Measurements from ENCODE around the gene FANCE. TPM values are rescaled to one million over a fixed set of nuclear protein-coding genes. Genes with fewer than 3 reads are reported as not detected.

FANCE gene
- total RNA-seq, 6 donors from 2014 or later, result 6.1 to 13.3 (median 9.3) TPM

DNA sequence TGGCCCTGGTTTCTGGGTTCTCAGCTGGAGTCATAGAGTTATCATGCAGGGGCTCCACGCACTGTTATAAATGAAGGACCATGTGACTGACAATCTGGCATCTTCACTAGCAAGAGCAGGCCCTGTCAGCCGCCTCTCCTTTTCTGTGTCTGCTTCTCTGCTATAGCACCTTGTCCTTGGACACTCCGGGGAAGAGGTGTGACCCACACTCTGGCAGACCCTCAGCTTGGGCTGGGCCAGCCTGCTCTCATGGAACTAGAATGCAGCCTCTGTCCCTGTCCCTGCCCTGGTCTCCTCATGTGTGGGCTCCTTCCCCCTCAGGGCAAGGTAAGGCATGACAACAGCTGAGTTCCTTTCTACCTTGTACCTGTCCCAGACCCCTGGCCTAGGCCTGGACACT, 10.9 kb upstream of the FANCE start:
- no peak overlapping the region for H3K4me3 ChIP-seq
- H3K9me3 ChIP-seq, result no peaks in the 10 kb centered on the region
- ATAC-seq (ENCODE audit: low FRiP score in 2 of 2) (peak in 1 of 2 donors; percentile 8), DNase-seq (no peak)
- TF ChIP-seq POLR2A (IDR thresholded peaks at IDR 0.05) (no peak), EP300 (IDR thresholded peaks at IDR 0.05) (no peak), POLR2AphosphoS5 (IDR thresholded peaks at IDR 0.05) (no peak)
- TF ChIP-seq, protein P1, sequence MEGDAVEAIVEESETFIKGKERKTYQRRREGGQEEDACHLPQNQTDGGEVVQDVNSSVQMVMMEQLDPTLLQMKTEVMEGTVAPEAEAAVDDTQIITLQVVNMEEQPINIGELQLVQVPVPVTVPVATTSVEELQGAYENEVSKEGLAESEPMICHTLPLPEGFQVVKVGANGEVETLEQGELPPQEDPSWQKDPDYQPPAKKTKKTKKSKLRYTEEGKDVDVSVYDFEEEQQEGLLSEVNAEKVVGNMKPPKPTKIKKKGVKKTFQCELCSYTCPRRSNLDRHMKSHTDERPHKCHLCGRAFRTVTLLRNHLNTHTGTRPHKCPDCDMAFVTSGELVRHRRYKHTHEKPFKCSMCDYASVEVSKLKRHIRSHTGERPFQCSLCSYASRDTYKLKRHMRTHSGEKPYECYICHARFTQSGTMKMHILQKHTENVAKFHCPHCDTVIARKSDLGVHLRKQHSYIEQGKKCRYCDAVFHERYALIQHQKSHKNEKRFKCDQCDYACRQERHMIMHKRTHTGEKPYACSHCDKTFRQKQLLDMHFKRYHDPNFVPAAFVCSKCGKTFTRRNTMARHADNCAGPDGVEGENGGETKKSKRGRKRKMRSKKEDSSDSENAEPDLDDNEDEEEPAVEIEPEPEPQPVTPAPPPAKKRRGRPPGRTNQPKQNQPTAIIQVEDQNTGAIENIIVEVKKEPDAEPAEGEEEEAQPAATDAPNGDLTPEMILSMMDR (IDR thresholded peaks at IDR 0.05), result no peak
- 82 to 91% methylated on average over 3 of the region's 3 CpGs for WGBS, 2 donors
- no peaks in the 10 kb centered on the region for H3K4me1 ChIP-seq
- H3K27ac ChIP-seq, result no peak overlapping the region
- H3K27me3 ChIP-seq, result no peaks in the 10 kb centered on the region
- no peaks in the 10 kb centered on the region for H3K36me3 ChIP-seq

DNA sequence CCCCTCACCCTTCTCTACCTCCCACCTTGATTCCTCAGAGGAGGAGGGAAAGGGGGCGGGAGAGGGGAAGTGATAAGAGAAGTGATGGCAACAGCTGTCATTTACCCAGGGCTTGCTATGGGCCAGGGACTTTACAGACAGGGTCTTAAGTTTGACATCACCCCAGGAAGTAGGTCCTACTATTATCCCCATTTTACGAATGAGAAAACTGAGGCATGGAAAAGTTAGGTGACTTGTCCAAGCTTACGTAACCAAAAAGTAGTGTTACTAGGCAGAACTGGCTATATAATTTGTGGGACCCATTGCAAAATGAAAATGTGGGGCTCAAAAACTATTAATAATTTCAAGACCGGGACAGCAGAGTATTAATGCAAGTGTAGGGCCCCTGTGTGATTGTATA, 10.5 kb upstream of the FANCE start:
- no peaks in the 10 kb centered on the region for H3K36me3 ChIP-seq
- 88 to 95% methylated on average over 4 of the region's 4 CpGs for WGBS, 2 donors
- no peak for DNase-seq
- no peaks in the 10 kb centered on the region for H3K27me3 ChIP-seq
- no peak overlapping the region for H3K27ac ChIP-seq
- no peak overlapping the region for H3K4me3 ChIP-seq
- H3K9me3 ChIP-seq, result no peaks in the 10 kb centered on the region
- no peaks in the 10 kb centered on the region for H3K4me1 ChIP-seq
- no peak for ATAC-seq (ENCODE audit: low FRiP score in 2 of 2)
- TF ChIP-seq POLR2A (IDR thresholded peaks at IDR 0.05) (no peak), EP300 (IDR thresholded peaks at IDR 0.05) (no peak)
- TF ChIP-seq, protein P1 (IDR thresholded peaks at IDR 0.05), result no peak

DNA sequence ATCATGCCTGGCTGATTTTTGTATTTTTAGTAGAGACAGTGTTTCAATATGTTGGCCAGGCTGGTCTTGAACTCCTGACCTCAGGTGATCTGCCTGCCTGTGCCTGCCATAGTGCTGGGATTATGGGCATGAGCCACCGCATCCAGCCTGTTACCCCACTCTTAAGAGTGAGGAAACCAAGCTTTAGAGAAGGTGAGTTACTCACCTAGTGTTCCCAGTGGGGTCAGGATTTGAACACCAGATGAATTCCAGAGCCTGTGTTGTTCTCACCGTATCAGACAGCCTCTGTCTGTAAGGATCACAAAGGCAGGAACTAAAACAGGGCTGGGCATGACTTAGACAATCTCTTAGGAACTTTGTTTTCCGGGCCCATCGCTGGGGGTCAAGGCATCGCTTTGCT, 9.4 kb upstream of the FANCE start:
- Histone ChIP-seq H3K4me3 (no peak overlapping the region), H3K36me3 (no peaks in the 10 kb centered on the region), H3K27ac (no peak overlapping the region), H3K9me3 (no peaks in the 10 kb centered on the region), H3K27me3 (no peaks in the 10 kb centered on the region), H3K4me1 (no peaks in the 10 kb centered on the region)
- ATAC-seq (ENCODE audit: low FRiP score in 2 of 2) (no peak), DNase-seq (no peak)
- WGBS, 2 donors, result 80 to 84% methylated on average over 4 to 5 of the region's 5 CpGs
- TF ChIP-seq, protein P1 (IDR thresholded peaks at IDR 0.05), result no peak
- TF ChIP-seq POLR2AphosphoS5 (IDR thresholded peaks at IDR 0.05), result no peak
- no peak for TF ChIP-seq EP300 (IDR thresholded peaks at IDR 0.05)
- no peak for TF ChIP-seq POLR2A (IDR thresholded peaks at IDR 0.05)

DNA sequence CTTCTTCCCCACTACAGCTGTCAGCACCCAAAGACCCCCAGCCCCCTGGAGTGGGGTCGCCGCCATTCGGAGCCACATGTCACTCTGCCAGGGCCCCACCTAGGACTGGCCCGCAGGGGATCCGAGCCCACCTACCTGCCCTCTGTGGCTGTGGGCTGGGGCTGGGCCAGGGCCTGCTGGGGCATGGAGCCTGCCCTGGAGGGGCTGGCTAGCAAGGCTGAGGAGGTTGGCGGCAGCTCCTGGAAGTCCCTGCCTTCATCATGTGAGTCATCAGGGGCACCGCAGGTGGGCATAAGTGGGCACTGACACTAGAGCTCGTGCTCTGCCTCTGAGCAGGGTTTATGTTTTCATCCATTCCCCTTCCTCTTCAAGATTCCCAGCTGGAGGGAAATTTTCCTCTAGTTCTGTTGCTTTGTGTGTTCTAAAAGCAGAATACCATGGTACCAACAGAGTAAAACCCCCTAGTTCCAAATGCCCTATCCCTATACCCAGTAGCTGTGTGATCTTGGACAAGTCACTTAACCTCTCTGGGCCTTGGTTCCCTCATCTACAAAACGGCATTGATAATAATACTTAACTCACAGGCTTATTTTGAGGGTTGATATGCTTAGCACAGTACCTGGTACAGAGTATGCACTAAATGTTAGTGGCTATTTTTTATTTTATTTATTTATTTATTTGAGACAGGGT, 8.7 kb upstream of the FANCE start:
- H3K4me1 ChIP-seq, result no peaks in the 10 kb centered on the region
- no peak for ATAC-seq (ENCODE audit: low FRiP score in 2 of 2)
- no peaks in the 10 kb centered on the region for H3K27me3 ChIP-seq
- H3K36me3 ChIP-seq, result no peaks in the 10 kb centered on the region
- 88 to 92% methylated on average over 4 to 6 of the region's 9 CpGs for WGBS, 2 donors
- no peaks in the 10 kb centered on the region for H3K9me3 ChIP-seq
- TF ChIP-seq POLR2A (IDR thresholded peaks at IDR 0.05) (no peak), POLR2AphosphoS5 (IDR thresholded peaks at IDR 0.05) (no peak), EP300 (IDR thresholded peaks at IDR 0.05) (no peak)
- TF ChIP-seq, protein P1 (IDR thresholded peaks at IDR 0.05), result no peak
- peak in 1 of 2 donors; percentile 66 for DNase-seq
- H3K4me3 ChIP-seq, result no peak overlapping the region
- H3K27ac ChIP-seq, result no peak overlapping the region

DNA sequence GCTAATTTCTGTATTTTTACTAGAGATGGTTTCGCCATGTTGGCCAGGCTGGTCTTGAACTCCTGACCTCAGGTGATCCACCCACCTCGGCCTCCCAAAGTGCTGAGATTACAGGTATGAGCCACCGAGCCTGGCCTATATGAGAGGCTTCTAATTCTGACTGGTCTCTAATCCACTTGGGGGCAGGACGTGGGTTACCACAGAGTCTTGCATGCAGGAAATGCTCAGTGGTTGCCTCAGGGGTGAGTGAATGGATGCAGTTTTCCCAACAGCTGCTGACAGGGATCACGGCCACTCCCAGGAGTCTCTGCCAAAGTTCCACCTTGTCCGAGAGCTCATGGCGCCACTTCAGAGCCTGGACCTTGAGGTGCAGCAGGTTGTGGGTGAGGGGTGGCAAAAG, 6.4 kb upstream of the FANCE start:
- 80 to 92% methylated on average over 2 to 7 of the region's 7 CpGs for WGBS, 2 donors
- Histone ChIP-seq H3K36me3 (no peaks in the 10 kb centered on the region), H3K27ac (no peak overlapping the region), H3K4me3 (no peak overlapping the region), H3K4me1 (peaks cover 0 to 7% (median 0%) of the 10 kb centered on the region in 4 donors), H3K27me3 (no peaks in the 10 kb centered on the region), H3K9me3 (no peaks in the 10 kb centered on the region)
- ATAC-seq (ENCODE audit: low FRiP score in 2 of 2) (no peak), DNase-seq (no peak)
- TF ChIP-seq EP300 (IDR thresholded peaks at IDR 0.05), result no peak
- no peak for TF ChIP-seq POLR2AphosphoS5 (IDR thresholded peaks at IDR 0.05)
- no peak for TF ChIP-seq POLR2A (IDR thresholded peaks at IDR 0.05)
- TF ChIP-seq, protein P1 (IDR thresholded peaks at IDR 0.05), result no peak
